Thyroid gland (tissue), 4 donors: Measurements from ENCODE around the gene TFDP2.

Experiments used
- CTCF ChIP-seq, 6 experiments: fragments of 200-600 bp in 3 of 6; fragments of 450-650 bp in 3 of 6; sonication (generic) in 3 of 6; IDR thresholded peaks; one replicate each; pipeline ENCODE4 v1.5.1; 2016 to 2019; ENCODE audit warnings: antibody characterized with exemption in 6 of 6, mild to moderate bottlenecking in 2 of 6, inconsistent platforms in 1 of 6, moderate library complexity in 1 of 6
- POLR2A ChIP-seq, 2 donors: fragments of 450-650 bp; IDR thresholded peaks; one replicate each; pipeline ENCODE4 v1.6.1; 2017; ENCODE audit warnings: antibody characterized with exemption in 2 of 2, mild to moderate bottlenecking in 2 of 2, moderate library complexity in 1 of 2

GRCh38 chr3:142027735-142028134 is 121.6 kb downstream of the TFDP2 start:
- TF ChIP-seq CTCF (IDR thresholded peaks at IDR 0.05) (no peak), POLR2A (IDR thresholded peaks at IDR 0.05) (peak in 1 of 2 donors; percentile 18)
